GM12874 (cell line): ENCODE data around the gene MCC.

Experiments
- CTCF ChIP-seq: IDR thresholded peaks from 2 replicates; pipeline ENCODE4 v1.5.1; 2011; ENCODE audit warnings: low read depth, mild to moderate bottlenecking, control low read depth, low read length, moderate library complexity; ENCODE audit not compliant: insufficient read depth

Gene MCC

GRCh38 chr5:113053511-113053995 is 434.7 kb downstream of the MCC start:
- TF ChIP-seq CTCF, result no peak

DNA sequence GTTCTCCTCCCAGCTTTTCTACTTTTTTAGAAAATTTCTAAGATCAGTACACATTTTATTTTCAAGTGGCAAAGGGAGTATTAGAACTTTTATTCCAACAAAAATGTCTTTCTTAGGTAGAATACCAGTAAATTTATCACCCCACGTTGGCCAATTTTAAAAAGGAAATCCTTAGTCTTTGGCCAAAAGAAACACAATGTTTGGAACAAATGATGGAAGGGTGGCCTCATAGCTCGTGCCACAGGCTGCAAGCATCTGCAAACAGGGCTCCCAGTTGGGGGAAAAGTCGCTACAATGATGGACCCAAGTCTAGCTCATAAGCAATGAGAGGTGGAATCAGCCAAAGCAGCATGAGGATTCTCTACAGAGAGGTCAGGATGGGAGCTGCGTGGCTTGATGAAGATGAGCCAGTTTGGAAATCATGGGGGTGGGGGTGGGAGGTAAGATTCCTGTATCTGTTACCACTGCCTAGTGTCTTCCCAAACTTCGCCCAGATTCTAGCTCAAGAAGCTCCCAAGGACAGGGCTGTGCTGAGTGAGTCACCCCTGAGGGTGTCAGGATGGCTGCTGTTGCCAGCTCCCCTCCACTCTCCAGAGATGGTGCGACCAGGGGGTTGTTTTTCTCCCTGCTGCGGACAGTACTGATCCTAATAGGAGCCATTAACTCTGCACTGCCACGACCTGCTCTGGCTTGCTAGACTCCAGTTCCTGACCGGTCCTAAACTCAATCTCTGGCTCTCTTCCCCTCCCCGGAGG is 436.0 kb downstream of the MCC start:
- no peak for TF ChIP-seq CTCF

DNA sequence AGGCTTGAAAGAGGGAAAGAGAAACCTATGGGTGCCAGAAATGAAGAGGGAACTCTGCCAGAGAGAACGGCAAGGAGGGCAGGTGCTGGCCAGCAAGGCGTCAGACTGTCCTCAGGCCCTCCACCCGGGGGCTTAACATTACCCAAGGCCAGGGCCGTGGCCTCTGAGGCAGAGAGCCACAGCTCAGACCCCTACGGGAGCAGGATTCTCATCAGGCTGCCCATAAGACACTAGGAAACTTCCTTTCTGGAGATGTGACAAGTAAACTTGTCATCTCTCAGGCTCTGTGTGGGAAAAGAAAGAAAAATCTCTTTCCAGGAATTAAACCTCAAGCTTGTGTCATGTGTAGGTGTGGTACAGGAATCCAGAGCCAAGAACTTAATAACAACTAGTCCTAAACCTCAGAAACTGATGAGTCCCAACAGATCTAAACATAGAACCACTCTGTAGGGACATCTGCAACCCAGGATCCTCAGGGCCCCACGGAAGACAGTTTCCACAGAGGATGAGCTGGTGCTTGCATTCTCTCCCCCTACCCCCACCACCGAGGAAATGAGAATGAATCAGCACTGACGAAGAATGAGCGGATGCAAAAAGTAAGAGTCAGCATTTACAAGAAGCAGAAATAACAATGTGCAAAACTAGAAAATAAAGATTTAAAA is 437.4 kb downstream of the MCC start:
- TF ChIP-seq CTCF, result no peak

GRCh38 chr5:113048931-113049330 is 439.3 kb downstream of the MCC start:
- no peak for TF ChIP-seq CTCF

DNA sequence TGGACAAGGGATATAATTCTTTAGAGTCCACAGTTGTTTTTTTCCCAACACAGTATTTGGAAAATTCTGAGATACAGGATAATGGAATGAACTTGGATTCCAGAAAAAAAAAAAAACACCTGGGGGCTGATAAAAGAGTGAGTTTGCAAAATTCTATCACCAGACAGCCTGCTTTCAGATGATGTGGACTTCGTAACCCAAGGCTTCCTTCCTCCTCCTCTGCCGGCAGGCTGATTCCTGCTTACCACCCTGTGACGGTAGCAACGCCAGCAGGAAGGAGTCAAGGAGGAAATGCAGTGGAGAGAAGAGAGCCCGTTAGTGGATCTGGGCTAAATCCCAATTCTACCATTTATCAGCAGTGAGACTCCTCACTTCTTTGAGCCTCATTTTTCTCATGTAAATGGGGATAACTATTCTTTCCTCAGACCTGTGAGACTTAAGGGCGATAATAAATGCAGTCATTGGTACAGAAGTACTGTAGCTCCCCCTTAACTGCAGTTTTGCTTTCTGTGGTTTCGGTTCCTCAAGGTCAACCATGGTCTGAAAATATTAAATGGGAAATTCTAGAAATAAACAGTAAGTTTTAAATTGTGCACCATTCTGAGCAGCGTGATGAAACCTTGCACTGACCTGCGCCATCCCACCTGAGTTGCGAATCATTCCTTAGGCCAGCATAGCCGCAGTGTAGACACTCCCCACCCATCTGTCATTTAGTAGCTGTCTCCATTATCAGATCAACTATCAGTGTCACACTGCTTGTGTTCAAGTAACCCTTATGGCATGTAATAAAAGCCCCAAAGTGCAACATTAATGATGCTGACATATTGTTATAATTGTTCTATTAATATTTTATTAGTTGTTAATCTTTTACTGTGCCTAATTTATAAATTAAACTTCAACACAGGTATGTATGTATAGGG is 440.3 kb downstream of the MCC start:
- TF ChIP-seq CTCF, result no peak

DNA sequence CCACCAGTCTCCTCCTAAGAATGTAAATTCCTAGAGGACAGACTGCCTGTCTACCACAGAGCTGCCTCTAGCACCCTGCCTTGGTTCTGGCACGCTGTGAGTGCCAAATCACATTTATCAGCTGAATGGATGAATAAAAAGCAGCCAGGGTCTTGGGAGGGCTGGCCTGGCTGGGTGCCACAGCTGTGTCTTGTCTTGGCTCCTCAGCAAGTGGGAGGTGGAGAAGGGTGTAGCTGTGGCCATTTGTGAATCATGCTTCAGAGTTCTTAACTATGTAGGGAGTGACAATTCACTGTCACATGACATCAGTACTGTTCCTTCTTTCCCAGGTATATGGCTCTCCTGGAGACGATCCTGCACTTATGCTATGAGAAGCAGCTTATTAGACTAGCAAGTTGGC is 441.0 kb downstream of the MCC start:
- no peak for TF ChIP-seq CTCF
